Renal cortex interstitium (tissue), 11 donors: ENCODE measurements around the gene PROX2. TPM values are rescaled to one million over a fixed set of nuclear protein-coding genes. Genes with fewer than 3 reads are reported as not detected.

Experiments used
- DNase-seq, 11 donors: peaks; one replicate each; pipeline ENCODE4 v3.0.0-alpha.2; 2013; ENCODE audit warnings: low read depth in 9 of 11, low spot score in 4 of 11; ENCODE audit errors: extremely low read depth in 1 of 11
- polyA plus RNA-seq, 3 donors: library from polyadenylated mRNA; unstranded; fragments of 120-200 nt; gene quantifications; one replicate each; pipeline ENCODE4 v1.2.1, GENCODE V29; 2013; ENCODE audit not compliant: insufficient read length in 3 of 3

Gene PROX2
- polyA plus RNA-seq, 3 donors = 0.98 to 2.9 (median 1.2) TPM

- DNase-seq = no peak
Observed at GRCh38 chr14:74856366-74856765, 19.6 kb downstream of the PROX2 start.

- no peak for DNase-seq
Observed at GRCh38 chr14:74855945-74856344, 20.0 kb downstream of the PROX2 start.

DNA sequence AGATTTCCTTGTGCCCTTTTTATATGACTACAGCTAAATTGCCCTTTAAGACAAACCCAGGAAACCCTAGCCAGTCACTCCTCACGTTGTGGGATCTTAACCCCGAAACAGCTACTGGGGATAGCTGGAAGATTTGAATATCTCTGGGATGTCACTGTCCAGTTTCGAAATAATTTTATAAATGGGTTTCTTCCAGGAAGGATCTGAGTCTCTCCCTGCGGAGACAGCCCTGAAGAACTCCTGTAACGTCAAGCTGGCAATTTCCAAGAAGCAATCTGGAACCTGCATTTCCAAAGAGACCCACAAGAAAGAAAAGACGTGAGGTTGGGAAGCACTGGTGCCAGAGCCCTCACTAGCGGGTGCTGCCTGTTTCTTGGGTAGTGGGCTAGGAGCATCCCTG, 20.9 kb downstream of the PROX2 start:
- no peak for DNase-seq

- no peak for DNase-seq
Observed at GRCh38 chr14:74853581-74853980, 22.4 kb downstream of the PROX2 start.

DNA sequence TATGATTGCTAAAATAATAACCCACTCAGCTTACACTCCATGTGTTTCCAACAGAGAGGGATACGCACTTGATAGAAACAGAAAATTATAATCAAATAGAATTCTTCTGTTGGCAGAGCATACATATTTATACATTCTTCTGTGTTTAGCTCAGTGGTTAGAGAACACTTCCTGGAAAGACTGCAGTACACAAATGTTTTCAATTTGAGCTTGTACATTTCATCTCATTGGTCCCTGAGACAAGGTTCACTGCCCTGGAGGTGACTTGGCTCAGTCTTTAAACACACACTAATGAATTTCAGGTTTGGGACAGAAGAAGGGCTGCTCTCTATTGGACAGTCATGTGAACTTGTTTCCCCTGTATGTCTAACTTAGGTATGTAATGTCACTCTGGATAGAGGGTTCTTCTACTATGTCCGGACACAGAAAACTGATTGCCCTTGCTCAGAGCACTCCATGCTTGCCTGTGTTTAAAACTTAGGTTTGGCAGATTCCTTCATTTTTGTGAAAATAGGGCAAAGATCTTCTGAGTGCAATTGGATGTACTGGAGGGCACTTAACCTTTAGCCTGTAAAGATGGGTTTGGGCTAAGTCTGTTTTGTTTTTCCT, 22.9 kb downstream of the PROX2 start:
- DNase-seq = peak in 5 of 11 donors; percentile 8 to 52 (median 39)

- DNase-seq = no peak
Observed at GRCh38 chr14:74848768-74849167, 27.2 kb downstream of the PROX2 start.

GRCh38 chr14:74846968-74847665, 28.8 kb downstream of the PROX2 start:
- DNase-seq = no peak

DNA sequence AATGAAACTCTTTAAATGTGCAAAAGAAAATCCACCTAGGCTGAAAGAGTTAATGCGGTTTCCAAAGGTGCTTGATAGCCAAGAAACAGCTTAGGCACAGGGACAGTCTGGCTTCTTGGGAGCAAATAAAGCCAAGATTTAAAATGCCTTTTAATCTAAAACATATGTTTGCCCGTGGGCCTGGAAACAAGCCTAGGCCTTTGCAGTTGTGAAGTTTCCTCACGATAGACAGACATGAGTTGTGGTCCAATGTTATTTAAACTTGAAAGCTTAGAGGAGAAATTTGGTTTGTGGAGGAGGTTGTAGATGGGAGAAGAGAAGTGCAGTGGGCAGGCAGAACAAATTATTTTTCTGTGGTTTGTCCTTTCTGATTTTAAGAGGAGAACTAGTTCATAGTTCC, 29.8 kb downstream of the PROX2 start:
- no peak for DNase-seq

GRCh38 chr14:74843653-74844052, 32.3 kb downstream of the PROX2 start:
- no peak for DNase-seq

- no peak for DNase-seq
Observed at GRCh38 chr14:74841230-74842207, 34.4 kb downstream of the PROX2 start.

DNA sequence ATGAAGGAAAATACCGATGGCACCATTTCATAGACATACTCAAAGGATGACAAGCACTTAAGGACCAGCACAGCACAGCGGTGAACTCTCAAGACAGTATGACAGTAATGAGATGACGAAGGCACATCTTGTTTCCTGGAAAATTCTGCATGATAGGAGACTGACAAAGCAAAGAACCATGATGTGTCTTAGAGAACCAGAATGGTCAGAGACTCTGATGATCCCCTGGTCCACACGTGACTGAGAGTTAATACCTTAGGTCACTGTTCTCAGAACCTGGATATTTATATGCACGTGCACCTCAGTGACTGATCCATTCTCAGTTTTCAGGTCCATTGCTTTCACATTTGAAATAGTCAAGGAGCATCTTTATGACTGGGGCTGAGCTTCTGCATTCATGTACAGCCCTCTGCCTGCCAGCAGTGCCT, 35.3 kb downstream of the PROX2 start:
- no peak for DNase-seq

GRCh38 chr14:74838166-74838565, 37.8 kb downstream of the PROX2 start:
- no peak for DNase-seq

- no peak for DNase-seq
Observed at GRCh38 chr14:74836251-74836960, 39.5 kb downstream of the PROX2 start.

GRCh38 chr14:74835645-74836250, 40.2 kb downstream of the PROX2 start:
- DNase-seq = no peak

- DNase-seq = no peak
Observed at GRCh38 chr14:74834692-74835392, 41.1 kb downstream of the PROX2 start.

DNA sequence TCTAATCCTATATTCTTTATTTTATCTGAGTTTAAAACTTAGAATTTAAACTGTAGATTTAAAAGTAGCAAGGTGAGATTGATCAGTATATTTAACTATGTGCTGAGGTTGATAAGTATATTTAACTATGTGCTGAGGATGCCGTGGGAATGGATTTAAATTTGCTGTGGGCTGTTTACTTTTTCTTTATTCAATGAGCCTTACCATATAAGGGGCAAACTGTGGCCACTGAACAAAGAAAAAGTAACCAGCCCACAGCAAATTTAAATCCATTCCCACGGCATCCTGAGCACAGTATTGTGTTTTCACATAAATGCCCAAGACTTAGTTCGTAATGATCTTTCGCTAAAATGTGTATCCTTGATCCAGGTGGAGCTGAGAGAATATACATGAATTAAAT, 43.1 kb downstream of the PROX2 start:
- DNase-seq = no peak

- DNase-seq = no peak
Observed at GRCh38 chr14:74829251-74829650, 46.7 kb downstream of the PROX2 start.

GRCh38 chr14:74826574-74826973, 49.4 kb downstream of the PROX2 start:
- DNase-seq = no peak
